PFSK-1 (cell line): ENCODE results near the gene GGNBP2.

ENCODE experiments used
- FOXP2 ChIP-seq: optimal IDR thresholded peaks from 2 replicates; pipeline ENCODE3; 2011; ENCODE audit warnings: borderline replicate concordance, control low read depth, inconsistent platforms; ENCODE audit not compliant: insufficient read depth; ENCODE audit errors: extremely low read length, extremely low read depth
- POLR2AphosphoS5 ChIP-seq: IDR thresholded peaks from 2 replicates; pipeline ENCODE4 v1.6.1; 2012; ENCODE audit warnings: low read depth, mild to moderate bottlenecking, control low read depth, low read length, moderate library complexity
- SIN3A ChIP-seq: IDR thresholded peaks from 2 replicates; pipeline ENCODE4 v1.6.1; 2012; ENCODE audit warnings: mild to moderate bottlenecking, low read length, moderate library complexity, borderline replicate concordance; ENCODE audit not compliant: insufficient read depth
- TAF1 ChIP-seq: IDR thresholded peaks from 2 replicates; pipeline ENCODE4 v1.6.1; 2012; ENCODE audit warnings: low read length, control low read depth, borderline replicate concordance; ENCODE audit not compliant: insufficient read depth
- TF ChIP-seq, protein P1 (sequence below), 2 experiments: IDR thresholded peaks; 2 replicates each; pipeline versions ENCODE4 v1.6.1 to v1.8.0; 2011 to 2012; ENCODE audit warnings: low read depth in 2 of 2, low read length in 2 of 2, control low read depth in 1 of 2, inconsistent platforms in 1 of 2, mild to moderate bottlenecking in 1 of 2, moderate library complexity in 1 of 2; ENCODE audit not compliant: insufficient read depth in 1 of 2

Gene GGNBP2

DNA sequence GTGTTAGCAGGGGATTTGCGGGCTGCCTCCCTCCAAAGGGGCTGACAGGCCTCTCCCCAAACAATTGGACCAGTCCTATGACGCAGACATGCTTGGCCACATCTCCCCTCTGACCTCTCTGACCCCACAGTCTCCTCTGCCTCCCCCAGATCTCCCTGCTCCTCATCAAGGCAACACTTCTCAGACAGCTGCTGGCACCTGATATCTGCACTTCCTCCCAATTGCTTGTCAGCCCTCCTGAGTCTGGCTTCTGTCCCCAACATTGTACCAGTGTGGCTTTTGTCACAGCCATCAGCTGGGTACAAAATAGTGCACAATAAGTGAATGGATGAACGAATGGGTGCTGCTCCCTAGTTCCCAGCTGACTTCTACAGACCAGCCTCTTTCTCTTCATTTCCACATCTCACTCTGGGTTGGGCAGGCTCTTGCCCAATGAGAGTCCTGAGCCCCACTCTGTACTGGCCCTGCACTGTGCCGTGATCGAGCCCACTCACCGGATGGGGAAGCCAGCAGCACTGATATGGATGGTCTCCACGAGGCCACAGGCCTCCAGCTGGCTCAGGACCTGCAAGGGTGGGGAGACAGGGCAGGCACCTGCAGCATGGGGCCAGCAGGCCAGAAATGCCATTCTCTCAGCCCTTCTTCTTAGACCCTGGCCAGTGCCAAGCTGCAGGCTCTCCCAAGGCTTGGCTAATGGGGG, 41.1 kb upstream of the GGNBP2 start:
- no peak for TF ChIP-seq TAF1
- no peak for TF ChIP-seq SIN3A
- TF ChIP-seq FOXP2, result no peak

DNA sequence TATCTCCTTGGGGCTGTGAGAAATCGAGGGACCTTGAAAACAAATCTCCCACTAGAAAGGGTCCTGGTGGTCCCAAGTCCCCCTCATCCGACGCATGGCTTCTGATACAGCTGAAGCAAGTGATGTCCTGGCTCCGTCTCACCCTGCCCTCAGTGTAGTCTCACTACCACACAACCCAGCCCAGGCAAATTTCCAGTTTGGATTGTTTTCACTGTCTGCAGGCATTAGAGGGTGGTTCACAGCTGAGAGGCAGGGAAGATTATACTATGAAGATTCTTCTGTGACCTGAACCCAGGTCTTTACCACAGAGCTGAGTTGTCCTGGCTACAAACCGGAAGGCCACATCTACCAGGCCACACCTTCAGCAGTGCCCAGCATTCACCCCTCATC, 40.6 kb upstream of the GGNBP2 start:
- TF ChIP-seq FOXP2 (no peak), SIN3A (no peak), POLR2AphosphoS5 (no peak), TAF1 (no peak)
- TF ChIP-seq, protein P1, sequence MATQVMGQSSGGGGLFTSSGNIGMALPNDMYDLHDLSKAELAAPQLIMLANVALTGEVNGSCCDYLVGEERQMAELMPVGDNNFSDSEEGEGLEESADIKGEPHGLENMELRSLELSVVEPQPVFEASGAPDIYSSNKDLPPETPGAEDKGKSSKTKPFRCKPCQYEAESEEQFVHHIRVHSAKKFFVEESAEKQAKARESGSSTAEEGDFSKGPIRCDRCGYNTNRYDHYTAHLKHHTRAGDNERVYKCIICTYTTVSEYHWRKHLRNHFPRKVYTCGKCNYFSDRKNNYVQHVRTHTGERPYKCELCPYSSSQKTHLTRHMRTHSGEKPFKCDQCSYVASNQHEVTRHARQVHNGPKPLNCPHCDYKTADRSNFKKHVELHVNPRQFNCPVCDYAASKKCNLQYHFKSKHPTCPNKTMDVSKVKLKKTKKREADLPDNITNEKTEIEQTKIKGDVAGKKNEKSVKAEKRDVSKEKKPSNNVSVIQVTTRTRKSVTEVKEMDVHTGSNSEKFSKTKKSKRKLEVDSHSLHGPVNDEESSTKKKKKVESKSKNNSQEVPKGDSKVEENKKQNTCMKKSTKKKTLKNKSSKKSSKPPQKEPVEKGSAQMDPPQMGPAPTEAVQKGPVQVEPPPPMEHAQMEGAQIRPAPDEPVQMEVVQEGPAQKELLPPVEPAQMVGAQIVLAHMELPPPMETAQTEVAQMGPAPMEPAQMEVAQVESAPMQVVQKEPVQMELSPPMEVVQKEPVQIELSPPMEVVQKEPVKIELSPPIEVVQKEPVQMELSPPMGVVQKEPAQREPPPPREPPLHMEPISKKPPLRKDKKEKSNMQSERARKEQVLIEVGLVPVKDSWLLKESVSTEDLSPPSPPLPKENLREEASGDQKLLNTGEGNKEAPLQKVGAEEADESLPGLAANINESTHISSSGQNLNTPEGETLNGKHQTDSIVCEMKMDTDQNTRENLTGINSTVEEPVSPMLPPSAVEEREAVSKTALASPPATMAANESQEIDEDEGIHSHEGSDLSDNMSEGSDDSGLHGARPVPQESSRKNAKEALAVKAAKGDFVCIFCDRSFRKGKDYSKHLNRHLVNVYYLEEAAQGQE (IDR thresholded peaks at IDR 0.05; ENCODE audit: insufficient read depth in 1 of 2, low read depth in 2 of 2, low read length in 2 of 2), result no peak

DNA sequence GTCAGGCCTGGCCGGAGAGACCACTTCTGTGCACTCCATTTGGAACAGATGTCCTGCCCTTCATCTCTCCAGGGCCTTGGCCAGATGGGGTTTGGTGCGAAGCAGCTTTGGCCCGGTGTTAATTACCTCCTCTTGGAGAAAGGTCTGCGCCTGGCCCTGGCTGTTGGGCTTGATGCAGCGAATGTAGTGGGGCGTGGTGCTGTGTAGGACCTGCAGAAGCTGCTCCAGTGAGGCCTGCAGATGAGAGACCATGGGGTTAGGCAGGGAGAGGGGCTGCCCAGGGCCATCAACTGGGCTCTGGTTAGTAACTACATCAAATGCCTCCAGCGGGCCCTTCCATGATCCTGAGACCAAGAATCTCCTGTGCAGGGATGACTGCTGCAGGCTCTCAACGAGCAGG, 39.5 kb upstream of the GGNBP2 start:
- TF ChIP-seq, protein P1 (IDR thresholded peaks at IDR 0.05; ENCODE audit: insufficient read depth in 1 of 2, low read depth in 2 of 2, low read length in 2 of 2), result no peak
- no peak for TF ChIP-seq POLR2AphosphoS5
- no peak for TF ChIP-seq SIN3A
- TF ChIP-seq FOXP2, result no peak
- TF ChIP-seq TAF1, result no peak

DNA sequence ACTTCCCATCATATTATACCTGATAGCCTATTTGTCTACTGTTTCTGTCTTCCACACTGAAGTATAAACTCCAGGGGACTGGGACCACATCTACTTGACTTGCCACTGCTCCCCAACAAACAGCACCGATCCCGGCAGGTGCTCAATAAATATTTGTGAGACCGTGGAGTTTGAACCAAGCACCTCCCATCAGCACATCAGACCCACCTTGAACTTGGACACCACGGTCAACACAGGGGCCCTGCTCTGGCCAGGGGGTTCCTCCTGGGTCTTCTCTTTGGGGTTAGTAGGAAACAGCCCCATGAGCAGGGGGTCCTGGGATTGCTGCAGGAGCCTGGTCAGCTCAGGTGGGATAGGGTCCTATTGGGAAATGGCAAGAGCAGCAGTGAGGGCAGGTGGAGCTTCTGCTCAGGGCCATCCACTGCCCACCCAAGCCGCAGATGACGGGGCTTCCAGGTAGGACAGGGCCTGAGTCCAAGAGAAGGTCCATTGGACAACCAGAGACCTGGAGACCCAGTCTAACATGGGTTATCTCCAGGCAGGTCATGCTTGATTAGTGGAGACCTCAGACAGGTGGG, 38.4 kb upstream of the GGNBP2 start:
- TF ChIP-seq, protein P1 (IDR thresholded peaks at IDR 0.05; ENCODE audit: insufficient read depth in 1 of 2, low read depth in 2 of 2, low read length in 2 of 2), result no peak
- no peak for TF ChIP-seq SIN3A
- TF ChIP-seq FOXP2, result no peak
- no peak for TF ChIP-seq POLR2AphosphoS5
- no peak for TF ChIP-seq TAF1

DNA sequence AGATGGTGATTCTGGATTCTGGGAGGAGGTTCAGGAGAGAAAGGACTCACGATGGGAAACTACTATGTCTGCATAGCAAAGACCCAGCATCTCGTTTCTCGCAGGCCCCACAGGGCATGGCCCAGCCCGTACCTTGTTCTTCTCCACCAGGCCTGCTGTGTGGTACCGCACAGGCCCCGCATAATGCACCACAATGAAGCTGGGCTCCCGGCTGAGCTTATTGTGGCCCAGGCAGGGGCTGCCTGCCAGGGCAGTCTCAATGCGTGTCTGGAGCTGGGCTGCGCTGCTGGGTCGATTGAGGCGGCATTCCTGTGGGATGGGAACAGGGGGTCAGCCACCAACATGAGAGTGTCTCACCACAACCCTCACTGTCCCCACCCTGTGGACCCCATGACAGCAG, 37.9 kb upstream of the GGNBP2 start:
- TF ChIP-seq FOXP2 (no peak), TAF1 (no peak), POLR2AphosphoS5 (no peak), SIN3A (no peak)
- TF ChIP-seq, protein P1 (IDR thresholded peaks at IDR 0.05; ENCODE audit: insufficient read depth in 1 of 2, low read depth in 2 of 2, low read length in 2 of 2), result no peak
